ENCODE results near the gene FAM98B.

DNA sequence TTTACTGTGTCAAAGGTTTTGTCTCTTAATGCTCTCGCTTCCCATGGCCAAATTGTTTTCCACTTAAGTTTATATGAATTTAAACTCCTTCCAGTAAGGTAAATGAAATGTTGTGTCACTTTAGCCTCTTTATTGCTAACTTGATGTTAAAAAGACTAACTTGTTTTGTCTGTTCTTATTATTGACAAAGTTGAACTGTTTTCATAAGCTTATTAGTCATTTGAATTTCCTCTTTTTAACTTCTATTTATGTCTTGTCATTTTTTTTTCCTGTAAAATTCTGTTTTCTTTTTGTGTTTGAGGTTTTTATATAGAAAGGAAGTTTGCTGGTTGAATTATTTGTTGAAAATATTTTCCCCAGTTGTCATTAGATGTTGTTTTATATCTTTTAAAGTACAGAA is 25.8 kb downstream of the FAM98B start:
- TF ChIP-seq, protein P1, sequence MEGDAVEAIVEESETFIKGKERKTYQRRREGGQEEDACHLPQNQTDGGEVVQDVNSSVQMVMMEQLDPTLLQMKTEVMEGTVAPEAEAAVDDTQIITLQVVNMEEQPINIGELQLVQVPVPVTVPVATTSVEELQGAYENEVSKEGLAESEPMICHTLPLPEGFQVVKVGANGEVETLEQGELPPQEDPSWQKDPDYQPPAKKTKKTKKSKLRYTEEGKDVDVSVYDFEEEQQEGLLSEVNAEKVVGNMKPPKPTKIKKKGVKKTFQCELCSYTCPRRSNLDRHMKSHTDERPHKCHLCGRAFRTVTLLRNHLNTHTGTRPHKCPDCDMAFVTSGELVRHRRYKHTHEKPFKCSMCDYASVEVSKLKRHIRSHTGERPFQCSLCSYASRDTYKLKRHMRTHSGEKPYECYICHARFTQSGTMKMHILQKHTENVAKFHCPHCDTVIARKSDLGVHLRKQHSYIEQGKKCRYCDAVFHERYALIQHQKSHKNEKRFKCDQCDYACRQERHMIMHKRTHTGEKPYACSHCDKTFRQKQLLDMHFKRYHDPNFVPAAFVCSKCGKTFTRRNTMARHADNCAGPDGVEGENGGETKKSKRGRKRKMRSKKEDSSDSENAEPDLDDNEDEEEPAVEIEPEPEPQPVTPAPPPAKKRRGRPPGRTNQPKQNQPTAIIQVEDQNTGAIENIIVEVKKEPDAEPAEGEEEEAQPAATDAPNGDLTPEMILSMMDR (conservative IDR thresholded peaks at IDR 0.05; ENCODE audit: low read length): no peak
- TF ChIP-seq EZH2phosphoT487 (IDR thresholded peaks at IDR 0.05; ENCODE audit: borderline replicate concordance, low read depth, low read length): no peak

Data from OCI-LY7 (cell line).